Upper lobe of left lung (tissue), 6 donors: Measurements from ENCODE around the gene B3GALNT1. TPM values are rescaled to one million over a fixed set of nuclear protein-coding genes. Genes with fewer than 3 reads are reported as not detected.

Experiments
- ATAC-seq, 2 donors: fragments of 200-7000 bp; cut with Tn5 transposase; one replicate each; pipeline ENCODE4 v1.9.1; 2022; ENCODE audit warnings: mild to moderate bottlenecking in 2 of 2, moderate library complexity in 2 of 2; ENCODE audit not compliant: low FRiP score in 2 of 2
- DNase-seq, 2 donors: peaks; one replicate each; pipeline ENCODE4 v3.0.0-alpha.2; 2019 to 2020
- H3K27ac ChIP-seq, 4 donors: fragments of 200-600 bp; sonication (generic); one replicate each; pipeline ENCODE4 v1.5.1; 2016 to 2019
- H3K27me3 ChIP-seq, 4 donors: fragments of 200-600 bp; sonication (generic); one replicate each; pipeline ENCODE4 v1.5.1; 2017 to 2019
- H3K36me3 ChIP-seq, 4 donors: fragments of 200-600 bp; sonication (generic); one replicate each; pipeline ENCODE4 v1.5.1; 2016 to 2019
- H3K4me1 ChIP-seq, 4 donors: fragments of 200-600 bp; sonication (generic); one replicate each; pipeline ENCODE4 v1.5.1; 2018 to 2019
- H3K4me3 ChIP-seq, 4 donors: fragments of 200-600 bp; sonication (generic); one replicate each; pipeline ENCODE4 v1.5.1; 2017 to 2019; ENCODE audit warnings: mild to moderate bottlenecking in 2 of 4, moderate library complexity in 1 of 4
- H3K9me3 ChIP-seq, 4 donors: fragments of 200-600 bp; sonication (generic); one replicate each; pipeline ENCODE4 v1.5.1; 2018 to 2019
- EP300 ChIP-seq, 4 donors: sonication (generic); formaldehyde crosslinking; IDR thresholded peaks; one replicate each; pipeline ENCODE4 v1.5.1; 2017; ENCODE audit warnings: antibody characterized with exemption in 4 of 4, control low read depth in 2 of 4
- POLR2A ChIP-seq, 4 donors: fragments of 450-650 bp; IDR thresholded peaks; one replicate each; pipeline ENCODE4 v1.5.1; 2016 to 2017; ENCODE audit warnings: antibody characterized with exemption in 4 of 4, mild to moderate bottlenecking in 2 of 4
- POLR2AphosphoS5 ChIP-seq, 2 donors: sonication (generic); formaldehyde crosslinking; IDR thresholded peaks; one replicate each; pipeline ENCODE4 v1.5.1; 2017; ENCODE audit warnings: antibody characterized with exemption in 2 of 2
- WGBS, 2 donors: methylation state at CpG; one replicate each; pipeline ENCODE4 v1.1.5; 2017 to 2018; 5-methylcytosine and 5-hydroxymethylcytosine counted together
- total RNA-seq, 6 donors: library from RNA; depleted of rRNA in 4 of 6; stranded (reverse); fragments of >200 nt in 4 of 6; gene quantifications; one replicate each; pipeline versions ENCODE4 v1.1.0 to v1.2.1, GENCODE V29; 2016 to 2021
- TF ChIP-seq, protein P1 (sequence below), 6 experiments: fragments of 450-650 bp in 4 of 6; fragments of 200-600 bp in 2 of 6; sonication (generic) in 2 of 6; IDR thresholded peaks; one replicate each; pipeline ENCODE4 v1.5.1; 2016 to 2019; ENCODE audit warnings: antibody characterized with exemption in 6 of 6
- donor health status: DM: no; HTN: no; CAD: no; lungs with moderate emphysema.
- donor health status: DM: no; HTN: yes; CAD: no; lungs with severe emphysema.

B3GALNT1 gene
- total RNA-seq, 6 donors from 2014 or later, result 14.7 to 31.2 (median 23.3) TPM

DNA sequence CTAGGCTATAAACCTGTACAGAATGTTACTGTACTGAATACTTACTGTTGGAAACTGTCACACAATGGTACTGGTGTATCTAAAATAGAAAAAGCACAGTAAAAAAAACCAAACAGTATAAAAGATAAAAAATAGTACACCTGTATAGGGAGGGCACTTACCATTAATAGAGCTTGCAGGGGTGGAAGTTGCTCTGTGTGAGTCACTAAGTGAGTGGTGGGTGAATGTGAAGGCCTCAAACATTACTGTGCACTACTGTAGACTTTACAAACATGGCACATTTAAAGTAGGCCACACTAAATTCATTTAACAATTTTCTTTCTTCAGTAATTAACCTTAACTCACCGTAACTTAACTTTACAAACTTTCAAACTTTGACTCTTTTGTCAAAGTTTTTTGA, 22.0 kb downstream of the B3GALNT1 start:
- no peaks in the 10 kb centered on the region for H3K27me3 ChIP-seq
- DNase-seq, result no peak
- H3K27ac ChIP-seq, result no peak overlapping the region
- no peaks in the 10 kb centered on the region for H3K9me3 ChIP-seq
- TF ChIP-seq, protein P1, sequence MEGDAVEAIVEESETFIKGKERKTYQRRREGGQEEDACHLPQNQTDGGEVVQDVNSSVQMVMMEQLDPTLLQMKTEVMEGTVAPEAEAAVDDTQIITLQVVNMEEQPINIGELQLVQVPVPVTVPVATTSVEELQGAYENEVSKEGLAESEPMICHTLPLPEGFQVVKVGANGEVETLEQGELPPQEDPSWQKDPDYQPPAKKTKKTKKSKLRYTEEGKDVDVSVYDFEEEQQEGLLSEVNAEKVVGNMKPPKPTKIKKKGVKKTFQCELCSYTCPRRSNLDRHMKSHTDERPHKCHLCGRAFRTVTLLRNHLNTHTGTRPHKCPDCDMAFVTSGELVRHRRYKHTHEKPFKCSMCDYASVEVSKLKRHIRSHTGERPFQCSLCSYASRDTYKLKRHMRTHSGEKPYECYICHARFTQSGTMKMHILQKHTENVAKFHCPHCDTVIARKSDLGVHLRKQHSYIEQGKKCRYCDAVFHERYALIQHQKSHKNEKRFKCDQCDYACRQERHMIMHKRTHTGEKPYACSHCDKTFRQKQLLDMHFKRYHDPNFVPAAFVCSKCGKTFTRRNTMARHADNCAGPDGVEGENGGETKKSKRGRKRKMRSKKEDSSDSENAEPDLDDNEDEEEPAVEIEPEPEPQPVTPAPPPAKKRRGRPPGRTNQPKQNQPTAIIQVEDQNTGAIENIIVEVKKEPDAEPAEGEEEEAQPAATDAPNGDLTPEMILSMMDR (IDR thresholded peaks at IDR 0.05), result no peak
- TF ChIP-seq POLR2A (IDR thresholded peaks at IDR 0.05), result no peak
- TF ChIP-seq POLR2AphosphoS5 (IDR thresholded peaks at IDR 0.05), result no peak
- no peak for TF ChIP-seq EP300 (IDR thresholded peaks at IDR 0.05)
- H3K4me1 ChIP-seq, result peaks cover 3 to 12% (median 8%) of the 10 kb centered on the region in 4 donors
- no peak for ATAC-seq
- H3K4me3 ChIP-seq, result no peak overlapping the region
- H3K36me3 ChIP-seq, result peaks cover 0 to 17% (median 1%) of the 10 kb centered on the region in 4 donors
- WGBS, 2 donors, result 95 to 100% methylated on average over 1 of the region's 1 CpG

DNA sequence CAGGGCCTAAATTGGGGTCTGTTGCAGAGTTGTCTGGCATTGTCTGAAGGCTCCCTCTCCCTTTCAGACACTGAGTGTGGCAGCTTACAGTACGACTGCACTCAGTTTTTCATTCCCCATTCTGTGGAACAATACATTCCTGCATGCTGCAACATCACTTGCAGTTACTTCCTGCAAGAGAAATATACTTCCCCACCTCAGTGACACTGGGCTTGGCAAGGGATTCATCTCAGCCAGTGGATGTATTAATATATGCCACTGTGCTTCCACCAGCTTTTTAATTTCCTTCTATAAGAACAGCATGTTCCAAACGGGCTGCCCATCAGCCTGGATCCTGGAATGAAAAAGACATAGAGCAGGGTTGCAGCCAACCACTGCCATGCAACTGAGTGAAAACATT, 23.1 kb downstream of the B3GALNT1 start:
- H3K4me1 ChIP-seq, result peaks cover 3 to 12% (median 8%) of the 10 kb centered on the region in 4 donors
- H3K4me3 ChIP-seq, result no peak overlapping the region
- peaks cover 0 to 17% (median 1%) of the 10 kb centered on the region in 4 donors for H3K36me3 ChIP-seq
- DNase-seq (no peak), ATAC-seq (peak in 1 of 2 donors; percentile 34)
- H3K27me3 ChIP-seq, result no peaks in the 10 kb centered on the region
- WGBS, 2 donors, result 45 to 52% methylated on average over 2 of the region's 2 CpGs
- H3K9me3 ChIP-seq, result no peaks in the 10 kb centered on the region
- peak overlapping the region in 1 of 4 donors; percentile 58 for H3K27ac ChIP-seq
- TF ChIP-seq POLR2AphosphoS5 (IDR thresholded peaks at IDR 0.05), result no peak
- no peak for TF ChIP-seq POLR2A (IDR thresholded peaks at IDR 0.05)
- TF ChIP-seq, protein P1 (IDR thresholded peaks at IDR 0.05), result no peak
- no peak for TF ChIP-seq EP300 (IDR thresholded peaks at IDR 0.05)

DNA sequence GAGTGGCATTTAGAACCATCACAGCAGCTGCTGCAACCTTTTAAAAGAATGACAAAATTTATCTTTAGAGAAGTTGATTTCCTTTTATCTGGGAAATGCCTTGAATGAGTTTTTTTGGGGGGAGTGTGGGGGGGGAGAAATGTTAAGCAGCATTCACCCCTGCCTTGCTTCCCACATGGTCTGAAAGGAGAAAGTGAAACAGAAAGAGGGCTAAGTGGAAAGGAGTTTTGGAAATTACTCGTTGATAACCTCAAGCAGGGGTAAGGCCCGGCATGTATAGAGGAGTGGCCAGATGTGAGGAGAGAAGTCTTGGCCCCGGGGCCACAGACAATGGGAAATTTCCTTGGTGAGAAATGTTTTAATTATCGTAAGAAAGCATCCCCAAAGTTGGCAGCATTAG, 23.5 kb downstream of the B3GALNT1 start:
- DNase-seq (no peak), ATAC-seq (no peak)
- Histone ChIP-seq H3K27ac (peak overlapping the region in 1 of 4 donors; percentile 58), H3K9me3 (no peaks in the 10 kb centered on the region), H3K4me1 (peaks cover 3 to 12% (median 8%) of the 10 kb centered on the region in 4 donors), H3K27me3 (no peaks in the 10 kb centered on the region), H3K36me3 (peaks cover 0 to 16% (median 1%) of the 10 kb centered on the region in 4 donors), H3K4me3 (no peak overlapping the region)
- WGBS, 2 donors, result 28 to 32% methylated on average over 4 of the region's 4 CpGs
- TF ChIP-seq, protein P1 (IDR thresholded peaks at IDR 0.05), result no peak
- TF ChIP-seq POLR2A (IDR thresholded peaks at IDR 0.05), result no peak
- no peak for TF ChIP-seq EP300 (IDR thresholded peaks at IDR 0.05)
- no peak for TF ChIP-seq POLR2AphosphoS5 (IDR thresholded peaks at IDR 0.05)

DNA sequence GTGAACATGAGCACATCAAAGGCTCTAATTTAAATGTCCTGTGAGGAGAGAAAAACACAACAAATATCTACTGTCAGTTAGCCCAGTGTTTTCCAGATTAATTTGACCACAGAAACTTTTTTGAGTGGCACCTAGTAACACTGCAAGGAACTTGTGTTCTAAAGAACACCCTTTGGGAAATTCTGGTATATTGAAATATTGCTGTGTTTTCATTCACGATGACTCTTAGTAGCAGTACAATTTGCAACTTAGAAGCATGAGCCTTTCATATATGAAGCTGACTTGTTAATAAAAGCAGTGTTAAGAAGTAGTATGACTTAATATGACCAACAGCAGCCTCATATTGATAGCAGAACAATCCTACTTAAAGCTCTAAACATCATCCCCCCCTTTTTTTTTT, 32.0 kb downstream of the B3GALNT1 start:
- Histone ChIP-seq H3K36me3 (no peaks in the 10 kb centered on the region), H3K27ac (no peak overlapping the region), H3K4me3 (no peak overlapping the region), H3K27me3 (no peaks in the 10 kb centered on the region), H3K9me3 (no peaks in the 10 kb centered on the region), H3K4me1 (peaks cover 9 to 21% (median 16%) of the 10 kb centered on the region in 4 donors)
- TF ChIP-seq POLR2AphosphoS5 (IDR thresholded peaks at IDR 0.05) (no peak), POLR2A (IDR thresholded peaks at IDR 0.05) (no peak)
- TF ChIP-seq, protein P1 (IDR thresholded peaks at IDR 0.05), result no peak
- ATAC-seq, result no peak
- 90 to 93% methylated on average over 1 of the region's 1 CpG for WGBS, 2 donors
- no peak for DNase-seq

DNA sequence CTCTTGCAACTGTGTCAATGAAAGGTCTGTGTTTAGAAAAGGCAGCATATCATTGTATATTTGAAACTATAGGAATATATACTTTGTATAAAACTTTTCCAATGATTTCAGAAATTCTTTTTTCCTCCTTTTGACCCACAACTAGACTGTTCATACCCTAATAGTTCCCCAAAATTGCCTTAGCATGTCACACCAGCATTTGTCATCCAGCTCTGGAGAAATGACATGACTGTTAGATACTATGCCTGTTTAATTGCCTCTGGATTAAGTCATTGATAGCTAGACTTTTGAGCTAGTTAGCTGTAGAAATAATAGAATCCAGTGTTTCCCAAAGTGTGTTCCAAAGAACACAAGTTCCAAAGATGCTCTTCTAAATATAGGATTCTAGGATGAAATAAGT, 32.4 kb downstream of the B3GALNT1 start:
- Histone ChIP-seq H3K4me3 (no peak overlapping the region), H3K9me3 (no peaks in the 10 kb centered on the region), H3K4me1 (peaks cover 9 to 21% (median 16%) of the 10 kb centered on the region in 4 donors), H3K27me3 (no peaks in the 10 kb centered on the region), H3K36me3 (no peaks in the 10 kb centered on the region), H3K27ac (no peak overlapping the region)
- DNase-seq (no peak), ATAC-seq (no peak)
- no peak for TF ChIP-seq POLR2A (IDR thresholded peaks at IDR 0.05)
- TF ChIP-seq, protein P1 (IDR thresholded peaks at IDR 0.05), result no peak
- TF ChIP-seq EP300 (IDR thresholded peaks at IDR 0.05), result no peak
- no peak for TF ChIP-seq POLR2AphosphoS5 (IDR thresholded peaks at IDR 0.05)
